Activated CD4-positive, alpha-beta T cell treated with anti-CD3 and anti-CD28 coated beads for 36 hours (primary cell): ENCODE results near the gene TTC7B. TPM values are rescaled to one million over a fixed set of nuclear protein-coding genes. Genes with fewer than 3 reads are reported as not detected.

Experiments used
- ATAC-seq: fragments of 200-7000 bp; cut with Tn5 transposase; one replicate; pipeline ENCODE4 v1.10.0; 2021; ENCODE audit warnings: mild to moderate bottlenecking, moderate library complexity
- CTCF ChIA-PET: fragments of 350-600 bp; sonication (Branson Sonifier 250); formaldehyde crosslinking; loops from one replicate; lab custom pipeline; 2021; ENCODE audit warnings: antibody characterized with exemption; lab: Charles Lee
- POLR2A ChIA-PET: fragments of 350-600 bp; sonication (Branson Sonifier 250); formaldehyde crosslinking; loops from one replicate; lab custom pipeline; 2021; ENCODE audit warnings: antibody characterized with exemption, inconsistent platforms; lab: Charles Lee
- DNase-seq: peaks from one replicate; pipeline ENCODE4 v3.0.0-alpha.2; 2020
- H3K27ac Mint-ChIP-seq: one replicate; pipeline ENCODE4 v1.8.0; 2021; ENCODE audit warnings: mixed read lengths
- H3K27me3 Mint-ChIP-seq: one replicate; pipeline ENCODE4 v1.8.0; 2021; ENCODE audit warnings: mixed read lengths
- H3K36me3 Mint-ChIP-seq: one replicate; pipeline ENCODE4 v1.8.0; 2021; ENCODE audit warnings: low read depth, mixed read lengths
- H3K4me1 Mint-ChIP-seq: one replicate; pipeline ENCODE4 v1.8.0; 2021; ENCODE audit warnings: mixed read lengths
- H3K4me3 Mint-ChIP-seq: one replicate; pipeline ENCODE4 v1.8.0; 2021; ENCODE audit warnings: mild to moderate bottlenecking, moderate library complexity, mixed read lengths
- H3K9me3 Mint-ChIP-seq: one replicate; pipeline ENCODE4 v1.8.0; 2021; ENCODE audit warnings: low read depth, mixed read lengths
- intact Hi-C, 2 experiments: fragments of 100-400 bp; cut with DNase I in 1 of 2; cut with micrococcal nuclease in 1 of 2; formaldehyde crosslinking; loops; one replicate each; pipeline versions ENCODE4 v1.14.2 to v1.15.1; 2022 to 2024; cut with DNase I, micrococcal nuclease
- total RNA-seq, 2 experiments: library from RNA; stranded (reverse); gene quantifications; one replicate each; pipeline ENCODE4 v1.2.3, GENCODE V29; 2021

The TTC7B gene
- total RNA-seq, 2 experiments from 2014 or later, result 5.8 to 8.2 TPM

DNA sequence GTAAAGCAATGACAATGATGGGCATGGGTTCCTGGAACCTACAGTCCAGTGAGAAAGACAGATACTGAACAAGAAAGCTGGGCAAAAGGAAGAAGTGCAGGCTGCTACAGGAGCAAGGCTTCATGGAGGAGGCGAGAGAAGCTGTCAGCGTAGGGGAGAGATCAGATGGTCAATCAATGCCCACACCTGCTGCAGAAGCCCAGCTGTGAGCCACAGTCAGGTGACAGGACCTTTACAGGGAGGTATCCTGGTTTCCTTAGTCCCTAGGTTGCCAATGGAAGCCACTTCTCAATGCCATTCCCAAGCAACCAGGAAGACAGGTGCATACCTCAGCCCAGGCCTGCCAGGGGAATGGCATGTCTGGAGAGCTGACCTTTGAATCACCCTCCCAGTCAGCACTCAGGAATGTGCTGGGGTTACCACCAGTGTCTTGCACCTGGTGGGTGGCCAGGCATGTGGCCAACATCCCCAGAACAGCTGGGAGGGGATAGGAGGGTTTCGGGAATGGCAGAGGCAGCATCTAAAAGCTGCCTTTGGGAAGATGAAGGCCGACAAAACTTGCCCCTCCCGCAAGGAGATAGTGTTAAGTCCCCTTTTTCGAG lies 170.3 kb downstream of the TTC7B start:
- Mint-ChIP-seq H3K4me3 (no peak overlapping the region), H3K36me3 (no peaks in the 10 kb centered on the region), H3K4me1 (no peaks in the 10 kb centered on the region), H3K27ac (no peak overlapping the region), H3K27me3 (no peaks in the 10 kb centered on the region), H3K9me3 (no peaks in the 10 kb centered on the region)
- DNase-seq (no peak), ATAC-seq (no peak)
- ChIA-PET POLR2A (no interaction called here), CTCF (no interaction called here)
- intact Hi-C loops, result no loop called here

DNA sequence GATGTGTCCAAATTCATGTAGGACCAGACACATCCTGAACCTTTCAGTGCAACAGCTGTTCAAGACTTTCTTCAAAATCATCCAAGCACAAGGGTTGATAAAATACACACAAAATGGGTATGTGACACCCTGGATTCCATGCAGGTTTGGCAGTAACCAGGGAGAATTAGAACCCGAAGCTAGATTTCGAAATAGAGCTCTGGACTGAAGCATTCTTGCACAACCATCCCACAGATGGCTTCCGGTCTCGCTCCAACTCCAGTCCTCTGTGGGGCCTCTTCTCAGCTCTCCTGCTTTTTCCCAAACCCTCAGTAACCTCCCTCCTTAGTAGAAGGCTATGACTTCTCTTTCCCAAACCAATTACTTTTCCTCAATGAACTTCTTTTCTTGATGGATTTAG lies 171.3 kb downstream of the TTC7B start:
- ChIA-PET CTCF (interaction anchor here (0.5 to 1.0 kb wide), 2 partner anchors 28 to 290 kb away, joined by 3 read pairs; no protein-coding TSS in a partner anchor), POLR2A (no interaction called here)
- H3K27me3 Mint-ChIP-seq, result no peaks in the 10 kb centered on the region
- no peaks in the 10 kb centered on the region for H3K4me1 Mint-ChIP-seq
- no peaks in the 10 kb centered on the region for H3K36me3 Mint-ChIP-seq
- intact Hi-C loops, result no loop called here
- no peak overlapping the region for H3K27ac Mint-ChIP-seq
- H3K4me3 Mint-ChIP-seq, result no peak overlapping the region
- H3K9me3 Mint-ChIP-seq, result no peaks in the 10 kb centered on the region
- DNase-seq (no peak), ATAC-seq (no peak)

- Mint-ChIP-seq H3K9me3 (no peaks in the 10 kb centered on the region), H3K4me3 (no peak overlapping the region), H3K27me3 (no peaks in the 10 kb centered on the region), H3K36me3 (no peaks in the 10 kb centered on the region), H3K27ac (no peak overlapping the region), H3K4me1 (no peaks in the 10 kb centered on the region)
- DNase-seq (no peak), ATAC-seq (no peak)
- POLR2A ChIA-PET, result no interaction called here
- CTCF ChIA-PET, result interaction anchor here (0.5 kb wide), 1 partner anchor 291 kb away, joined by 3 read pairs; no protein-coding TSS in a partner anchor
- intact Hi-C loops, result no loop called here
Measured at GRCh38 chr14:90643982-90644670, 172.1 kb downstream of the TTC7B start.

DNA sequence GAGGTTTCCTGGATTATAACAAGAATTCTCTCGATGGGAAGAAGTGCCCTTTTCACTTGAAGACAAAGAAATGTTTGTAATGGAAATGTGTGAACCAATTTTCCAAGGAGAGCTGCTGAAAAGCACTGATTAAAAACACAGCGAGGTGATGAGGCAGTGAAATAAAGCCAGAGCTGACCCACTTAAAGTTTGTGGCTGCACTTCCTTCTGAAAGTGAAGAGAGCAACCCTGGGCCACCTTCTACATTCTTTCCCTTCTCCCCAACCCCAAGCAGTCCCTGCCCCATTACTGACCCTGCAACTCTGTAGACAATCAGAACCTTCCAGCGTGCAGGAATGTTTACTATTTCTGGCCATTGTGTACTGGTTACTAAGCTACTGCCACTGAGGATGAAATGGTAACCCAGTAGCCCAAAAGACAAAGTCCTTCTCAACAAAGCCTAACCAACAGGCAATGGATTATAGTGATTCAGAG lies 173.9 kb downstream of the TTC7B start:
- CTCF ChIA-PET, result interaction anchor here (1.1 to 1.3 kb wide), 2 partner anchors 55 to 85 kb away, joined by 3 read pairs; no protein-coding TSS in a partner anchor
- Mint-ChIP-seq H3K9me3 (no peaks in the 10 kb centered on the region), H3K4me1 (no peaks in the 10 kb centered on the region), H3K4me3 (no peak overlapping the region), H3K36me3 (no peaks in the 10 kb centered on the region), H3K27ac (no peak overlapping the region), H3K27me3 (no peaks in the 10 kb centered on the region)
- DNase-seq, result no peak
- no peak for ATAC-seq
- POLR2A ChIA-PET, result no interaction called here
- intact Hi-C loops, result no loop called here

DNA sequence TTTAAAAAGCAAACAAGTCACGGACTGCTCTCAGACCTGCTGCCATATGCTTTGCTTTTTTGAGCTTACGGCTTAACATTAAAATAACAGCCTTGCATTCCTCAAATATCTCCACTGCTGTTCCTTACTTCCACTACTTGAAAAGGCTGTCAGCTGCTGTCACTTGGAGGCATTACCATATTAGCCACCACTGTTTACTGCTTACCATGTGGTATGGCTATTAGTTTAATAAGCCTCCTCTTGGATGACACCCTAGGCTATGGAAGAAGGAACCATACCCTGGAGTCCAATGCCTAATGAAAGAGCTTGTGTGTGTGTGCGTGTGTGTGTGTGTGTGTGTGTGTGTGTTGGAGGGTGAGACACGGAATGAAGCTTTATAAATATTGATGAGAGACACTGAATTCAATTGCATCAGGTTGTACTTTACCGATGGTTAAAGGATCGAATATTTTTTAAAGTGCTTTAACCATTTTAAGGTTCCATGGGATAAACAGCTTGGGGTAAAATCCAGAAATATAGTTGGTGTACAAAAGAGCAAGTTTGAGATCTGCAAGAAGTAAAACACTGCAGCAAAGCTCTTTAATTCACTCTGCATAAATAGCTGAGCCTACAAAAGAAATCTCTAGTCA lies 174.5 kb downstream of the TTC7B start:
- DNase-seq, result no peak
- POLR2A ChIA-PET, result no interaction called here
- intact Hi-C loops, result no loop called here

GRCh38 chr14:90641168-90641567 lies 175.1 kb downstream of the TTC7B start:
- Mint-ChIP-seq H3K4me1 (no peaks in the 10 kb centered on the region), H3K27me3 (no peaks in the 10 kb centered on the region), H3K27ac (no peak overlapping the region), H3K9me3 (no peaks in the 10 kb centered on the region), H3K36me3 (no peaks in the 10 kb centered on the region), H3K4me3 (no peak overlapping the region)
- ATAC-seq (no peak), DNase-seq (no peak)
- intact Hi-C loops, result no loop called here
- POLR2A ChIA-PET, result no interaction called here
- CTCF ChIA-PET, result interaction anchor here (0.8 to 1.3 kb wide), 2 partner anchors 84 to 1674 kb away, joined by 3 read pairs; no protein-coding TSS in a partner anchor

More for the DNA sequence above, 174.5 kb downstream of the TTC7B start:
- no peak for ATAC-seq
- CTCF ChIA-PET, result interaction anchor here (0.8 to 1.3 kb wide), 3 partner anchors 55 to 1675 kb away, joined by 3 read pairs; no protein-coding TSS in a partner anchor
- H3K4me1 Mint-ChIP-seq, result no peaks in the 10 kb centered on the region
- H3K36me3 Mint-ChIP-seq, result no peaks in the 10 kb centered on the region
- no peak overlapping the region for H3K4me3 Mint-ChIP-seq
- no peaks in the 10 kb centered on the region for H3K27me3 Mint-ChIP-seq
- no peak overlapping the region for H3K27ac Mint-ChIP-seq
- no peaks in the 10 kb centered on the region for H3K9me3 Mint-ChIP-seq

DNA sequence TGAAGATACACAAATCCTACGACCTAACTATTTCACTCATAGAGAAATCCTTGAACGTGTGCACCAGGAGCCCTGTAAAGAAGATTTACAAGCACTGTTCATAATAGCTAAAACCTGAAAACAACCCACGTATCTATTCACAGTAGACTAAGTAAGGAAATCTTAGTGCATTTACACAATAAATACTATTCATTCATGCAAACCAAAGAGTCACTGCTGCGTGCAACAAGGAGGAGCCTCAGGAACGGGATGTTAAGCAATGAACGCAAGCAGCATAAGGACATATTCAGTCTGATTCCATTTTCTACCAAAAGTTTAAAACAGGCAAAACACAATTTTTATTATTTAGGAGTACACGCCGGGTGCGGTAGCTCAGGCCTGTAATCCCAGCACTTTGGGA lies 176.6 kb downstream of the TTC7B start:
- intact Hi-C loops, result no loop called here
- no peaks in the 10 kb centered on the region for H3K9me3 Mint-ChIP-seq
- H3K4me3 Mint-ChIP-seq, result no peak overlapping the region
- H3K27me3 Mint-ChIP-seq, result no peaks in the 10 kb centered on the region
- no peaks in the 10 kb centered on the region for H3K36me3 Mint-ChIP-seq
- ChIA-PET POLR2A (interaction anchor here (0.6 kb wide), 1 partner anchor 18 kb away, joined by 5 read pairs; no protein-coding TSS in a partner anchor), CTCF (no interaction called here)
- no peaks in the 10 kb centered on the region for H3K4me1 Mint-ChIP-seq
- ATAC-seq (no peak), DNase-seq (no peak)
- H3K27ac Mint-ChIP-seq, result no peak overlapping the region

- Mint-ChIP-seq H3K9me3 (no peaks in the 10 kb centered on the region), H3K36me3 (no peaks in the 10 kb centered on the region), H3K27ac (no peak overlapping the region), H3K4me3 (no peak overlapping the region), H3K4me1 (no peaks in the 10 kb centered on the region), H3K27me3 (no peaks in the 10 kb centered on the region)
- peak; percentile 42 for ATAC-seq
- no peak for DNase-seq
- intact Hi-C loops, result no loop called here
- POLR2A ChIA-PET, result no interaction called here
- CTCF ChIA-PET, result no interaction called here
Measured at GRCh38 chr14:90632871-90633270, 183.4 kb downstream of the TTC7B start.

GRCh38 chr14:90632451-90632850 lies 183.8 kb downstream of the TTC7B start:
- H3K4me3 Mint-ChIP-seq, result no peak overlapping the region
- H3K9me3 Mint-ChIP-seq, result no peaks in the 10 kb centered on the region
- no peak overlapping the region for H3K27ac Mint-ChIP-seq
- intact Hi-C loops, result no loop called here
- H3K36me3 Mint-ChIP-seq, result no peaks in the 10 kb centered on the region
- no peak for DNase-seq
- no peaks in the 10 kb centered on the region for H3K27me3 Mint-ChIP-seq
- POLR2A ChIA-PET, result interaction anchor here (0.7 kb wide), 1 partner anchor 23 kb away, joined by 4 read pairs; no protein-coding TSS in a partner anchor
- ATAC-seq, result no peak
- no peaks in the 10 kb centered on the region for H3K4me1 Mint-ChIP-seq
- CTCF ChIA-PET, result interaction anchor here (0.7 kb wide), 1 partner anchor 417 kb away, joined by 3 read pairs; no protein-coding TSS in a partner anchor

DNA sequence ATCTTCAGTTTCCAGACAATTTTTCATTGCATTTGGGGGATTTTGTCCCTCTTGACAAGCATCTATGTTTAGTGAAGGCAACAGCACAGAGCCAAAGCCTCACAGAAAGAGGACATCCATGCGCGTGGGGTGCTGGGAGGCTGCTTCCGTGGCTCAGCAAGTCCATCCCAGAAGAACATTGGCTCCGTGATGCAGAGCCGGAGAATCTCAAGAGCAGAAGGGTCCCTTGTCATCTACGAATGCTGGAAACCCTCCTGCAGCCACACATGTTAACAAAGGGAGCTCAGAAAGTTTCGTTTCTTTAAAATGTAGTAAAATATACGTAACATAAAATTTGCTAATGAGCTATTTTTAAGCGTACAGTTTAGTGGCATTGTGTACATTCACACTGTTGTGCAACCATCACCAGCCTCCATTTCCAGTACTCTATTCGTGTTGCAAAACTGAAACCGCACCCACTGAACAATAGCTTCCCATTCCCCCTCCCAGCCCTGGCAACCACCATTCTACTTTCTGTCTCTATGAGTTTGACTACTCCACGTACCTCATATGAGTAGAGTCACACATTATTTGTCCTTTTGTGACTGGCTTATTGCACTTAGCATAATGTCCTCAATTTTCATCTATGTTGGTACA lies 185.9 kb downstream of the TTC7B start:
- no peaks in the 10 kb centered on the region for H3K9me3 Mint-ChIP-seq
- DNase-seq, result peak; percentile 20
- ChIA-PET POLR2A (no interaction called here), CTCF (no interaction called here)
- H3K4me3 Mint-ChIP-seq, result no peak overlapping the region
- H3K36me3 Mint-ChIP-seq, result no peaks in the 10 kb centered on the region
- no peak overlapping the region for H3K27ac Mint-ChIP-seq
- H3K27me3 Mint-ChIP-seq, result no peaks in the 10 kb centered on the region
- ATAC-seq, result no peak
- no peaks in the 10 kb centered on the region for H3K4me1 Mint-ChIP-seq
- intact Hi-C loops, result no loop called here

GRCh38 chr14:90629471-90629870 lies 186.8 kb downstream of the TTC7B start:
- H3K4me3 Mint-ChIP-seq, result no peak overlapping the region
- no peak overlapping the region for H3K27ac Mint-ChIP-seq
- no peak for DNase-seq
- no peaks in the 10 kb centered on the region for H3K36me3 Mint-ChIP-seq
- POLR2A ChIA-PET, result no interaction called here
- no peak for ATAC-seq
- H3K4me1 Mint-ChIP-seq, result no peaks in the 10 kb centered on the region
- no peaks in the 10 kb centered on the region for H3K9me3 Mint-ChIP-seq
- no peaks in the 10 kb centered on the region for H3K27me3 Mint-ChIP-seq
- intact Hi-C loops, result no loop called here
- CTCF ChIA-PET, result no interaction called here
